ENCODE results near the gene SCD5.

SCD5 gene

GRCh38 chr4:82761229-82761628, 37.4 kb downstream of the SCD5 start:
- Histone ChIP-seq H3K4me2 (ENCODE audit: low read length) (no peak overlapping the region), H3K9me3 (ENCODE audit: control insufficient read depth, low read length) (no peaks in the 10 kb centered on the region), H2AFZ (no peak overlapping the region), H3K27ac (no peak overlapping the region), H3K4me1 (no peaks in the 10 kb centered on the region), H3K79me2 (no peaks in the 10 kb centered on the region), H3K9ac (no peak overlapping the region), H3K36me3 (ENCODE audit: control insufficient read depth, insufficient read depth, low read length) (no peaks in the 10 kb centered on the region), H3K4me3 (ENCODE audit: low read depth, low read length) (no peak overlapping the region), H3K27me3 (ENCODE audit: control insufficient read depth, insufficient read depth, low read length) (no peaks in the 10 kb centered on the region)
- TF ChIP-seq CTCF (IDR thresholded peaks at IDR 0.05) = no peak

GRCh38 chr4:82758701-82759685, 39.6 kb downstream of the SCD5 start:
- H3K9ac ChIP-seq = no peak overlapping the region
- no peak overlapping the region for H3K4me3 ChIP-seq (ENCODE audit: low read depth, low read length)
- TF ChIP-seq CTCF (IDR thresholded peaks at IDR 0.05) = no peak

GRCh38 chr4:82756061-82756460, 42.5 kb downstream of the SCD5 start:
- Histone ChIP-seq H2AFZ (no peak overlapping the region), H3K36me3 (ENCODE audit: control insufficient read depth, insufficient read depth, low read length) (no peaks in the 10 kb centered on the region), H3K4me2 (ENCODE audit: low read length) (no peak overlapping the region), H3K9ac (no peak overlapping the region), H3K9me3 (ENCODE audit: control insufficient read depth, low read length) (no peaks in the 10 kb centered on the region), H3K4me1 (no peaks in the 10 kb centered on the region), H3K27me3 (ENCODE audit: control insufficient read depth, insufficient read depth, low read length) (no peaks in the 10 kb centered on the region), H3K4me3 (ENCODE audit: low read depth, low read length) (no peak overlapping the region), H3K79me2 (no peaks in the 10 kb centered on the region), H3K27ac (no peak overlapping the region)
- TF ChIP-seq CTCF (IDR thresholded peaks at IDR 0.05) = no peak

More at GRCh38 chr4:82758701-82759685, 39.6 kb downstream of the SCD5 start:
- Histone ChIP-seq H3K4me2 (ENCODE audit: low read length) (no peak overlapping the region), H3K4me1 (no peaks in the 10 kb centered on the region), H3K79me2 (no peaks in the 10 kb centered on the region), H3K36me3 (ENCODE audit: control insufficient read depth, insufficient read depth, low read length) (no peaks in the 10 kb centered on the region), H2AFZ (no peak overlapping the region), H3K9me3 (ENCODE audit: control insufficient read depth, low read length) (no peaks in the 10 kb centered on the region), H3K27me3 (ENCODE audit: control insufficient read depth, insufficient read depth, low read length) (no peaks in the 10 kb centered on the region), H3K27ac (no peak overlapping the region)

- no peak overlapping the region for H3K9ac ChIP-seq
- H3K4me1 ChIP-seq = no peaks in the 10 kb centered on the region
- no peak overlapping the region for H3K27ac ChIP-seq
- H3K9me3 ChIP-seq (ENCODE audit: control insufficient read depth, low read length) = no peaks in the 10 kb centered on the region
- no peak for TF ChIP-seq CTCF (IDR thresholded peaks at IDR 0.05)
- H3K4me3 ChIP-seq (ENCODE audit: low read depth, low read length) = no peak overlapping the region
- H2AFZ ChIP-seq = no peak overlapping the region
- no peaks in the 10 kb centered on the region for H3K27me3 ChIP-seq (ENCODE audit: control insufficient read depth, insufficient read depth, low read length)
- no peak overlapping the region for H3K4me2 ChIP-seq (ENCODE audit: low read length)
- H3K36me3 ChIP-seq (ENCODE audit: control insufficient read depth, insufficient read depth, low read length) = no peaks in the 10 kb centered on the region
- H3K79me2 ChIP-seq = no peaks in the 10 kb centered on the region
Observed at GRCh38 chr4:82755650-82756049, 42.9 kb downstream of the SCD5 start.

Data from parathyroid adenoma (tissue), 2 donors.